IMR-90 (cell line): ENCODE measurements around the gene EMC9. TPM values are rescaled to one million over a fixed set of nuclear protein-coding genes. Genes with fewer than 3 reads are reported as not detected.

Experiments
- polyA plus RNA-seq, 3 experiments: library from polyadenylated mRNA; depleted of rRNA; stranded (reverse); fragments of >200 nt; gene quantifications; 2 replicates each; pipeline ENCODE4 v1.2.3, GENCODE V29; 2012; ENCODE audit warnings: low replicate concordance in 1 of 3
- total RNA-seq: library from RNA; depleted of rRNA; stranded (reverse); fragments of >200 nt; gene quantifications from 2 replicates; pipeline ENCODE4 v1.2.3, GENCODE V29; 2012
- TF ChIP-seq, protein P1 (sequence below): fragments of 150-350 bp; IDR thresholded peaks from 2 replicates; pipeline ENCODE4 v1.6.1; 2017; ENCODE audit warnings: mild to moderate bottlenecking, antibody characterized with exemption, low read length, low read depth

The EMC9 gene
- total and polyA plus RNA-seq, 2 of the 4 experiments (the other 2 are of a cell fraction) = 15.1 to 19.2 TPM

DNA sequence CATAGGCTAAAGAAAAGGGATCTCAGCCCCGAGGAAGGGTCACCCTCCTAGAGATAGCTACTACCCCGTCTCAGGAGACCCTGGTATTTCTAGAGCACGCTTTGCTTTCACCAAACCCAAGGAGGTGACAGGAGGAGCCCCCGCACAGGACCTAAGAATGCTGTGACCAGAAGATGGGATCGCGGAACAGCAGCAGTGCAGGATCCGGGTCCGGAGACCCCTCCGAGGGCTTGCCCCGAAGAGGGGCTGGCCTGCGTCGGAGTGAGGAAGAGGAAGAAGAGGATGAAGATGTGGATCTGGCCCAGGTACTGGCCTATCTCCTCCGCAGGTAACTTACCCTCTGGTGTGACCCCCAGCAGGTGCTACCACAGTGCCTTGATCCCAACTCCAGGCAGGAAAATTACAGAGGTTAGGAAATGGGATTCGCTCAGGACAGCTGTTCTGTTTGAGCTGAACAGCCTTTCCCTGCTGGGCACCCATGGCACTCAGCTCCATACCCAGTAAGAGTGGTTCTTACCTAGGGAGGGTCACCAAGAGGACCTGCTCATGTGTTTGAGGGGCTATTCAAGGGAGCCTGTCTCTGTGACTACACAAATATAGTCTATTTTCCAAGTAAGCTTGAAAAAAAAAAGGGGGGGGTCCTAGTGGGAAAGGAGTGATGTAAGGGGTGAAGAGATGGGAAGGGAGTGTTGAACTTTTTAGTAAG lies 25.8 kb downstream of the EMC9 start (continued):
- TF ChIP-seq, protein P1, sequence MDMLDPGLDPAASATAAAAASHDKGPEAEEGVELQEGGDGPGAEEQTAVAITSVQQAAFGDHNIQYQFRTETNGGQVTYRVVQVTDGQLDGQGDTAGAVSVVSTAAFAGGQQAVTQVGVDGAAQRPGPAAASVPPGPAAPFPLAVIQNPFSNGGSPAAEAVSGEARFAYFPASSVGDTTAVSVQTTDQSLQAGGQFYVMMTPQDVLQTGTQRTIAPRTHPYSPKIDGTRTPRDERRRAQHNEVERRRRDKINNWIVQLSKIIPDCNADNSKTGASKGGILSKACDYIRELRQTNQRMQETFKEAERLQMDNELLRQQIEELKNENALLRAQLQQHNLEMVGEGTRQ = no peak
